GM19025 (cell line): ENCODE measurements around the gene RHOF.

Source experiments
- ATAC-seq: cut with Tn5 transposase; IDR thresholded peaks from one replicate; pipeline ENCODE4 v1.9.1; 2021; ENCODE audit warnings: mild to moderate bottlenecking, low read depth, moderate library complexity; ENCODE audit not compliant: unreplicated experiment

RHOF gene

DNA sequence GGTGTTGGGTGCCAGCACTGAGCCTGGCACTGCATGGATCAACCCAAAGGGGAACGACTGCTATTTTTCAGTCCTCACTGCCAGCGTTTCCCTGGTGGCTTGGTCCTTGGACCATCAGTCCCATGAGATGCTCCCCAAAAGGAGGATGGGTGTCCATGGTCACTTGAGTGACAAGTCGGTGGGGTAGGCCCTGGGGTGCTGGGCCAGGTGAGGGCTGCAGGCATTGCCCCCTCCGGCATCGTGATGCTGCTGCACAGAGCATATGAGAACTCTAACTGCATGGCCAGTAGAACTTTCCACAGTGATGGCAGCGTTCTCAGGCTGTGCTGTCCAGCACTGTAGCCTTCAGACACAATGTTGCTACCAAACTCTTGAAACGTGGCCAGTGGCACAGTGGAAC lies 26.6 kb upstream of the RHOF start:
- no peak for ATAC-seq

DNA sequence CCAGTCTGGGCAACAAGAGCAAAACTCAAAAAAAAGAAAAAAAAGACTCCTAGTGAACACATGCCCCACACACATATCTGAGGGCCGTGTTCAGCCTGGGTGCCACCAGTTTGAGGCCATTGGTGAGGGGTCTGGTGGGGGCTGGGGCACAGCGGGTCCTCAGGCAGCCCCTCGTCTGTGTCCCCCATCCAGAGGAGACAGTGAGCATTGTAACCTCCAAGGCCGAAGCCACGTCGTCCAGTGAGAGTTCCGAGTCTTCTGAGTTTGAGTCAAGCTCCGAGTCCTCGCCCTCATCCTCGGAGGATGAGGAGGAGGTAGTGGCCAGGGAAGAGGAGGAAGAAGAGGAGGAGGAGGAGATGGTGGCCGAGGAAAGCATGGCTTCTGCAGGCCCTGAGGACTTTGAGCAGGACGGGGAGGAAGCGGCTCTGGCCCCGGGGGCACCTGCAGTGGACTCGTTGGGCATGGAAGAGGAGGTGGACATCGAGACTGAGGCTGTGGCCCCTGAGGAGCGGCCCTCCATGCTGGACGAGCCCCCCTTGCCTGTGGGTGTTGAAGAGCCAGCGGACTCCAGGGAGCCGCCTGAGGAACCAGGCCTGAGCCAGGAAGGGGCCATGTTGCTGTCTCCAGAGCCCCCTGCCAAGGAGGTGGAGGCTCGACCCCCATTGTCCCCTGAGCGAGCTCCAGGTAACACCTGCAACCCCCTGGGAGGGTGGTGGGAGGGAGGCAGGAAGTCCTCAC lies 25.9 kb upstream of the RHOF start:
- ATAC-seq = no peak

DNA sequence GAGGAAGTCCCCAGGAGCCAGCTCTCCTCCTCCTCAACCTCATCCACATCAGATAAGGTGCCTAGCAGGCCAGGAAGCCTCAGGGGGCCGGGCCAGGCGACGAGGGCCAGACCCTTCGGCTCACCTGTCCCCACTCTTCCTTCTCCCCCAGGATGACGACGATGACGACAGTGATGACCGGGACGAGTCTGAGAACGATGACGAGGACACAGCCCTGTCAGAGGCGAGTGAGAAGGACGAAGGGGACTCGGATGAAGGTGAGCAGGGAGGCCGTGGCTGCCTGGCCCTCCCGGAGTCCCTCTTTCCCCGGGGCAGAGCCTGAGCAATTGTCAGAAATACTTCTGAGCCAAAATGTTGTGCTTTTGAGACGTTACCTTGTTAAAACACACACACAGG lies 24.2 kb upstream of the RHOF start:
- ATAC-seq = no peak

DNA sequence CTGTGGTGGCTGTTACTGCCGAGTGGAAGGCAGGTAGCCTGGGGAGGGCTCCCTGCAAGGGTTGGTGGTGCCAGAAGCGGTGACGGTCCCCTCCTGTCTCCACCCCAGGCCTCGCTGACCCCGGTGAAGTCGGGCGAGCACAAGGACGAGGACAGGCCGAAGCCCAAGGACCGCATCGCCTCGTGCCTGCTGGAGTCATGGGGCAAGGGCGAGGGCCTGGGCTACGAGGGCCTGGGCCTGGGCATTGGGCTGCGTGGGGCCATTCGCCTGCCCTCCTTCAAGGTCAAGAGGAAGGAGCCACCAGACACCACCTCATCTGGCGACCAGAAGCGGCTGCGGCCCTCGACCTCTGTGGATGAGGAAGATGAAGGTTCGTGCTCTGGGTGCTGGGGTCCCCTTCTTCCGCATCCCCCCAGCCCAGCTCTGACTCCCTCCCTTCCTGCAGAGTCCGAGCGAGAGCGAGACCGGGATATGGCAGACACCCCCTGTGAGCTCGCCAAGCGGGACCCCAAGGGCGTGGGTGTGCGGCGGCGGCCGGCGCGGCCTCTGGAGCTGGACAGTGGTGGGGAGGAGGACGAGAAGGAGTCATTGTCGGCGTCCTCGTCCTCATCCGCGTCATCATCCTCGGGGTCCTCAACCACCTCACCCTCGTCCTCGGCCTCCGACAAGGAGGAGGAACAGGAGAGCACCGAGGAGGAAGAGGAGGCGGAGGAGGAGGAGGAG lies 23.6 kb upstream of the RHOF start:
- ATAC-seq = no peak

- no peak for ATAC-seq
These were observed 21.8 kb upstream of the RHOF start for GRCh38 chr12:121815263-121815662.

- ATAC-seq = no peak
These were observed 21.1 kb upstream of the RHOF start for GRCh38 chr12:121814429-121815119.

GRCh38 chr12:121813951-121814350 lies 20.5 kb upstream of the RHOF start:
- ATAC-seq = no peak

GRCh38 chr12:121812921-121813896 lies 19.7 kb upstream of the RHOF start:
- ATAC-seq = no peak

- ATAC-seq = peak; percentile 40
These were observed 18.9 kb upstream of the RHOF start for GRCh38 chr12:121812320-121812871.

DNA sequence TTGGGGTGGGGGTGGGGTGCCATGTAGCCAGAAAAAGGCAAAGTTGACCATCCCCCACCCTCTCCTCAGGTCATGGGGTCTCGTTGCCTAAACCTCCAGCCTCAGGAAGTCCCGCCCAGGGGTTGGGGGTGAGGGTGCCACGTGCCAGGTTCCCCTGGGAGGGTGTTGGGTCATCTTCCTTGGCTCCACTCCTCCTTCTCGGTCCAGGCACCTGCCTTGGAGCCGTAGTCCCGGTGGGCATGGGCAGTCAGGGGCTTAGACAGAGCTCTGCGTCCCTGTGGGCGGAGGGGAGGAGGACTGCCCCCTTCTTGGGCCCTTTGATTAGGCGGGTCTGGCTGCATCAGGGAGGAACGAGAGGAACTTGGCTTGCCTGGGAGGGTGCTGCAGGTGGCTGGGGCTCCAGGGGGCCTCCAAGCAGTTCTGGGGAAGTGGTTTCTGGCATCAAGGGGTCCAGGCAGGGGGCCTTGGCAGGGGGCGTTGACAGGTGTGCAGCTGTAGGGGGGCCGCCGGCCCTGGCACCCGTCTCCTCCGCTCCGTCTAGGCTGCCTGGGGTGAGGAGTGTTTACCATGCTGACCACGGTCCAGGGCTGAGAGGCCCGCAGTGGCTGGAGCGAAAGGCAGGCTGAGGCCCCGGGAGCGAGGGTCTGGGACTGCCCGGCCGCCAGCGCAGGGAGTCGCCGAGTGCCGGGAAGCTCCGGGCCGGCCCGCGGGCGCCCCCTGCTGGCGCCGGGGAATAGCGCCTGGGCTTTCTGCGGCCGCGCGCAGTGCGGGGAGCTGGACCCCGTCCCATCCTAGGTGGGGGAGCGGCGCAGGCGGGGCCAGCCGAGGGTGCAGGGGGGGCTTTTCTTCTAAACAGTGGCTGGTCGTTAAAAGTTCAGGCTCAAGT lies 18.2 kb upstream of the RHOF start:
- ATAC-seq = peak; percentile 69

- no peak for ATAC-seq
These were observed 17.4 kb upstream of the RHOF start for GRCh38 chr12:121810833-121811433.

GRCh38 chr12:121810234-121810817 lies 16.8 kb upstream of the RHOF start:
- no peak for ATAC-seq

- ATAC-seq = no peak
These were observed 16.2 kb upstream of the RHOF start for GRCh38 chr12:121809712-121810116.

DNA sequence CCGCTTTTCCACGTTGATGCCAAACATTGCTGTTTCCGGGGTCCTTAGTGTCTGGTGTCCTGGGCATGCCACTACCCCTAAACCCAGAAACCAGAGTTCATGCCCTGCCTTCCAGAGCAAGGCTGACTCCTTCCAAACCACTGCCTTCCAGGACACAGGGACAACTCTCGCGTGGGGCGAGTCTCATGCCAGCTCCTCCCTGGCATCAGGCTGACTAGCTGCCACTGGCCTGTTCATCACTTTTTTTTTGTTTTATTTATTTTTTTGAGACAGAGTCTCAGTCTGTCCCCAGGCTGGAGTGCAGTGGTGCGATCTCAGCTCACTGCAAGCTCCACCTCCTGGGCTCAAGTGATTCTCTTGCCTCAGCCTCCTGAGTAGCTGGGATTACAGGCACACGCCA lies 15.1 kb upstream of the RHOF start:
- no peak for ATAC-seq

- ATAC-seq = no peak
These were observed 14.3 kb upstream of the RHOF start for GRCh38 chr12:121807642-121808347.

DNA sequence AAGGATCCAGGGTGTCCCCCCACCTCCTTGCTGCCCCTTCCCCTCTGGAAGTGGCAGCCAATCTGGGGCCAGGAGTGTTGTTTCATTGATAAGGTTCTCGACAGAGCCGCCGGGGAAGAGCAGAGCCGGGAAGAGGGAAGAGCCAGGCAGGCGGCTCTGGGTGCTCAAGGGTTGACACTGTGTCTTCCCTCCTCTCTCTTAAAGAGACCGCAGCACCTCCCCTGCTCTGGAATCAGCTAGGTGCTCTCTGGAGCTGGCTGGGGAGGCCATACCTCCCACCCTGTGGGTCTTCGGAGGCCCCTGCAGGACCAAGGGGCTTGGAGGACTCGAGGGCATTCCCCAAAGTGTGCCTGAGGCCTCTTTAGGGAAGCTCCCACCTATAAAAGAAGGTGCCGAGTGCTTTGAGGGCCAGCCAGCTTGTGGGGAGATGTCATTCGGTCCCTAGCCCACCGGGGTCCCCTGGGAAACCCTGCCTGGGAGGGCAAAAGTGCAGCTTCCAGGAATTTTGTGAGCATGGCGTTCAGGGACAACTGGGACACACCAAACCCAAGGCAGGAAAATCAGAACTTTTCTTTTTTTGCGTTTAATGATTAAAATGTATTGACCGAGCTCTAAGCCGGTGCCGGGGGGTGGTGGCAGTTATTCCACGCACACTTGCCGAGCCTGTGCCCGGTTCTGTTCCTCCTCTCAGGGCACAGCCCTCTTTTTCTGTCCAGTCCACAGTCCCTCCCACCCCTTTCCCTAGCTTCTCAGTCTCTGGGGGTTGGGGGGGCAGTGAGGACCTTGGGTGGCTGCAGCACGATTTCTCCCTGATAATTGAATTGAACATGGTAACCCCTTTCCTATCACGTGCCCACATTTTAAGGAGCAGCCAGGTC lies 13.3 kb upstream of the RHOF start:
- ATAC-seq = no peak

- no peak for ATAC-seq
These were observed 12.6 kb upstream of the RHOF start for GRCh38 chr12:121806009-121806545.
